HG03196 (cell line): ENCODE results near the gene TLL2.

ENCODE experiments used
- ATAC-seq: cut with Tn5 transposase; IDR thresholded peaks from one replicate; pipeline ENCODE4 v1.9.1; 2021; ENCODE audit not compliant: unreplicated experiment

The TLL2 gene

DNA sequence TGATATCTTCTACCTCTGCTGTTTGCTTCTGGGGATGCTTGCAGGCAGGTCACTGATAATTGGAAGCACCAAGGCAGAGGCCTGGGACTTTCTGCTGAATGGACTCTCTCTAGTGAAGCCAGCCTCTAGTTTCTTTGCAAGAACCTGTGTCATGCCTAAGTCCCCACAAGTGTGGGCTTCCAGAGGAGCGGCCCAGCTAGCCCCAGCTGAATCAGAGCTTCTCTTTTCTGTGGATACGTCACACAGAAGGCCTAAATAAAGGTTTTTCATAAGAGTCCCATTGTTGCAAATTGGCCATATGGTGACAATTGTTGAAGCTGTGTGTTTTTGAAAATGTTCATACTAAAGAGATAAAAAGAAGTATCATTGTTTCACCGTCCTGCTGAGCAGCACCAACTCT, 148.2 kb downstream of the TLL2 start:
- no peak for ATAC-seq

DNA sequence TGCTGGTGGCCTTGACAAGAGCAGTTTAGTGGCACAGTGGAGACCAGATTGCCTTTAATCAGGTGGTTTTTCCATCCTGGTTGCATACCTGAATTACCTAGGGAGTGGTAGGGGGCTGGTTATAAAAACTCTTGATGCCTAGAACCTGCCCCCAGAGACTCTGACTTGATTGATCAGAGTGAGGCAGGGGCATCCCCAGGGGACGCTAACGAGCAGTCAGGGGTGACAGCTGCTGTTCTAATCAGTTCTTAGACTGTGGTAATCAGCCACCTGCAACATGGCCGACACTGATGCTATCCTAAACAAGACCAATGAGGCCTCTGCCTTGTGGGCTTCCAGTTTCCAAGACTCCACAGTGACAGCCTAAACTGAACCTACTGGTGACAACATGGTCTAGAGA, 153.0 kb downstream of the TLL2 start:
- no peak for ATAC-seq

DNA sequence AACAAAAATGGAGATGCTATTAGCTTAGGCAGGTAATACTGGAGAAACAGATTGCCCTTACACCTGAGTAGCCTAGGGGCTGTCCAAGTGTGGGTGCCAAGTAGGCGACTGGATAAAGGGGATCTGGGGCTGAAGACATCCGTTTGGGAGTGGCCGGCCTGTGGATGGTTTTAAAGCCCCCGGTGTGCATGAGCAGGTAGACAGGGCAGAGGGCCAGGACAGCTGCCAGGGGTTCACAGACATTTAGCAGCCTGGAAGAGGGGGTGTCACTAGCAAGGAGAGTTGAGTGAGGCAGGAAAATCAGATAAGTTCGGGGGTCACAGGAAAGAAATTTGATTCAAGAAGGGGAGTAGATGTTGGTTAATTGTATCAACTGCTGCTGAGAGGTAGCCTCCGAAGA, 153.4 kb downstream of the TLL2 start:
- ATAC-seq, result no peak

DNA sequence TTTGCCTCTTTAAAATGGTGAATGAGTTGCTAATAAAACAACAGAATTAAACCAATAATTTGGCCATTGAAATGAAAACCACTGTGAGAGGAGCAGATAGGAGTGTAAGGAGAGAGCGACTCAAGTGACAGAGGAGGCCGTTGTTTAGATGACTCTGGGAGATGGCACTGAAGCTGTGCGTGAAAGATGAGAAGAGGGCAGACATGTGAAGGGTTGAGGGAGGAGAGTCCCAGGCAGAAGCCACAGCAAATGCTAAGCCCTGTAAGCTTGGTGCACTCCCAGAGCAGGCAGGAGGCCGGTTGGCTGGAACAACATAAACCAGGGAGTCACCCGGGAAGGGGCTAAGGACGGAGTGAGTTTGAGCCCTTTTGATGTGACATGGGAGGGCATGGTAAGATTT, 154.1 kb downstream of the TLL2 start:
- ATAC-seq, result no peak

DNA sequence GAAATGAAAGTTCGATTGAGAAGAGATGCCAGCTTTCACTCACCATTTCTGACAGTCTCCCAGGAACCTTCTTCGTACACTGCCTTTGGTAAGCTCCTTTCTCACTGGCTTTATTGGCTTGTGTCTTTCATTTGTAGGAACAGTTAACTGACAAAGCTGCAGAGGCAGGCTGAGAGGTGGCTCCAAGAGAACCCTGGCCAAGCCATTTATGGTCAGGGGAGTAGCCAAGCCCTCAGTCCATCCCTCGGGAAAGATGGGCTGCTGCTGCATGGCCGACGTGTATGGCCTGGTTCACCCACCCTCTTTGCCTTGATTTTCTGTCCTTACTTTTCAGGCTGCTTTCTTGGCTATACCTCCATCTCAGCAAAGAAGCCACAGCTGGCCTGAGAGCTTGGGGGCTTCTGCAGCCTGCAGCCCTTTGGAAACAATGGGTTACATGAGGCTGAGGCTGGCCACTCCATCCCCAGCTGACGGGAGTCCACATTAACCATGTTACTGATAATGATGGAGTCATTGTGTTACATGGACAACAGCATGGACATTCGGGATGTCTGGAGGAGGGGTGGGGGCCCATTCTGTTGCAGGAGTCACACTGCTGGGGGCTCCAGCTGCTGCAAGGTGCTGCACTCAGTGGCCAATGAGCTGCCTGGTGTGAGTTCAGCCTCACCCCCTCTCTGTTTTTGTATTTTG, 154.7 kb downstream of the TLL2 start, which contains the start of gene OPALIN:
Gene OPALIN, minus strand, starts transcription at position 152 of the 690 bp plus-strand sequence. Its CDS starts 106 bp downstream, at position 46.
- no peak for ATAC-seq

DNA sequence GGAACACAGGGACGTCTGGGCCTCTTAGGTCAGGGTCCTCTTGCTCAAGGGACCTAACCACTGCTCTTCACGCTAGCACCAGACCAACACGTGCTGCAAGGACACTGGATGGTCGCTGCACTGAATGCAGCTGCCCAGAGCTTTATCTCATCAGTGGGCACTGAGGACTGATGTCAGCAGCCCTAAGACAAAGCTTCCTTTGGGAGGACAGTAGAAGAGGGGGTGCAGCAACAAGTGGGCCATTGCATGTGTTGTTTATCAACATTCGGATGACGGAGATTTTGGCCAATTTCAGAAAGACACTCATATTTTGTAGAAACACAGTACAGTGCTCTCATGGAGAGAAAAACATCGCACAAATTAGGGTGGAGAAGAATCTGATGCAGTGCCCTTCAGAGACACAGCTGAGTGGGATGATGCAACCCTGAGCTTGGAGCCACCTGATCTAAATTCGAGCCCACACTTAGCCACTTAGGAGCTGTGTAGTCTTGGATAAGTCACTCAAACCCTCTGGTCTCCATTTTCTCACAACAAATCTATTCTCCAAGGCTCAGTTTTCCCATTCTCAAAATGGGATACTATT, 156.6 kb downstream of the TLL2 start:
- no peak for ATAC-seq

DNA sequence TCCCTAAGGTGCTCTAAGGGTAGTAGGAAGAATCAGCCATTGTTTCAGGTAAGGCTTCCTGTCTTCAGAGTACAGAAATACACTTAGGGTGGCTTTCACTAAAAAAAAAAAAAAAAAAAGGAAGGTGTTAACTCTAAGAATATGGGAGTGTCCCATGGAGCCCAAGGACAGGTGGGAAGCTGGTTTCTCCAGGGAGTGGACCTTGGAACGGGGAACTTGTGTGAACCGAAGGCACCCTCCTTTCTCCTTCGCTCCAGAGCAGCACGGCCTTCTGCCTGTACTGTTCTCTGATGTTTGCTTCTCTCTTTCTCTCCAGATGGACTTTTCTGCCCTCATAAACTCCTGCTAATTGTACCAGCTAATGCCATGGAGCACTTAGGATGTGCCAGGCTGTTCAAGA, 161.1 kb downstream of the TLL2 start:
- no peak for ATAC-seq

DNA sequence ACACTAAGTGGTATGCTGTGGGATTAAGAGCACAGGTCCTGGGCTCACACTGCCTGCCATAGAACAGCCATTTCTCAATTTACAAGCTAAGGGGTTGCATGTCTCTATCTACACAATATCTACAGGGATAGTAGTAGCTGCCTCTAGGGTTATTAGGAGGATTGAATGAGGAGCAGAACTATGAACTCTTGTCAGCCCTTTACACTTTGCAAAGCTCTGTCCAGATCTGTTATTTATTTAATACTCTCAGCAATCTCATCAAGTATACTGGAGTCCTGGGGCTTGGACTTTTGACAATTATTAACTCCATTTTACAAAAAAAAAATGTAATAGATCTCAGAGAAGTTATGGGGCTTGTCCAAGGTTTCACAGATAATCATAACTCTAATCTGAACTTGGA, 161.7 kb downstream of the TLL2 start:
- ATAC-seq, result no peak

DNA sequence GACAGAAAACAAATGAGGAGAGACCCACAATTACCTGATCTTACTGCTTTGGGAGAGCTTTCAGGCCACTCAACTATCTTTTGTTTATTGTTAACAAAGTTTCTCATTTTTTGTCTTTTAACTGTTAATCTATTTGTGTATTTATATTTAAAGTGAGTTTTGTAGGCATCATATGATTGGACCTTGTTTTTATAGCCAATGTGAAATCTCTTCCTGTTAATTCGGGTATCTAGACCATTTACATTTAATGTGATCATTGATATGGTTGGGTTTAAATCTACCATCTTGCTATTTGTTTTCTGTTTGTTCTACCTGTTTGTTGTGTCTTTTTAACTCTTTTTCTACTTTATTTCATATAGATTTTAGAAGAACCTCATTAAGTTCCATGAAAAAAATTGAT, 167.4 kb downstream of the TLL2 start:
- no peak for ATAC-seq

DNA sequence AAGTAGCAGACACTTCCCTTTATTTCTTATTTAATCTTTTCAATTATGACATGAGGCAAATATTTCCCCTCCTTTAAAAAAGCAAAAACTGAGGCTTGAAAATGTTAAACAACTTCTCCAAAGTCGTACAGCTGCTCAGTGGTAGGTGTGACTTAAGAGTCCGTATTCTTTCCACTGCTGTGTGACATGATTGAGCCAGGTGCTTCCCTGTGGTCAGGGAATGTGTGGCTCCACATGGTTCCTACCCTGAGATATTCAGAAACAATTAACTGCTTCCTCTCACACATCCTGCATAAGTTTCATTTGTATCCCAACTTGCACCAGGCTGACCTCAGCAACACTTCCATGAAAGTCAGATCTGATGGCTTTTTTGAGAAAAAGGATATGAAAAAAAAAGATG, 168.5 kb downstream of the TLL2 start:
- no peak for ATAC-seq

DNA sequence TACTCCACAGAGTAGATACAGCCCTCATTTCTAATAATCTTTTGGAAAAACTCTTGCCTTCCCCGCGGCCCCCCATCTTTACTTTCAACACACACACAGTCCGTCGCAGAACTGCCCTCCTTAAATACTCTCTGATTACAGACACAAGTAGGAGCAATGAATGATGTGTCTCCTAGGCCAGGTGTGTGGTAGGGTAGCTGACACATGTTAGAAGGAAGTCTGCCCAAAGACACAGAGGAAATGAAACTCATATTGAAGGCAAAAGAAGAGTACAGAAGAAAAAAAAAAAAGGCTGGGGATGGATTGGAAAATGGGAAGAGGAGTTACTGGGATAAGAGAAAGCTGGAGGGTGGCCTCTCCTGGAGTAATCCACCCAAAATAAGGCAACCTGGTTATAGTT, 169.5 kb downstream of the TLL2 start:
- ATAC-seq, result no peak

DNA sequence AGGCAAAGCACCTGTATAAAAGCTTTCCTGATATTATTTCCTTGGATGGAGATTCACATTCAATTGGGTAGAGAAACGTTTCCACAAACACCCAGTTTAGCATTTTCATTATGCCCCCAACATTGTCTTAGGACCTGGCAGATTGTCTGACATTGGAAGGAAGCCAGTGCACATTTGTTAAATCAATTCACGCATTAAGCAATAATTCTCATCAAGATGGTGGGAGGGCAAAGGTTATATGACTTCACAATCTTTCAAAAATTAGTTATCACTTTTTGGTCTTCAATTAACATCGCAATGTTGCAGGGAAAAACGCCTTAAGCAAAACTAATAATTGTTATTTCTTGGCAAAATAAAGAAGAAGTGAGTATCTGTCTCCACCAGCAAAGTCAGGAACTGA, 171.3 kb downstream of the TLL2 start:
- no peak for ATAC-seq

DNA sequence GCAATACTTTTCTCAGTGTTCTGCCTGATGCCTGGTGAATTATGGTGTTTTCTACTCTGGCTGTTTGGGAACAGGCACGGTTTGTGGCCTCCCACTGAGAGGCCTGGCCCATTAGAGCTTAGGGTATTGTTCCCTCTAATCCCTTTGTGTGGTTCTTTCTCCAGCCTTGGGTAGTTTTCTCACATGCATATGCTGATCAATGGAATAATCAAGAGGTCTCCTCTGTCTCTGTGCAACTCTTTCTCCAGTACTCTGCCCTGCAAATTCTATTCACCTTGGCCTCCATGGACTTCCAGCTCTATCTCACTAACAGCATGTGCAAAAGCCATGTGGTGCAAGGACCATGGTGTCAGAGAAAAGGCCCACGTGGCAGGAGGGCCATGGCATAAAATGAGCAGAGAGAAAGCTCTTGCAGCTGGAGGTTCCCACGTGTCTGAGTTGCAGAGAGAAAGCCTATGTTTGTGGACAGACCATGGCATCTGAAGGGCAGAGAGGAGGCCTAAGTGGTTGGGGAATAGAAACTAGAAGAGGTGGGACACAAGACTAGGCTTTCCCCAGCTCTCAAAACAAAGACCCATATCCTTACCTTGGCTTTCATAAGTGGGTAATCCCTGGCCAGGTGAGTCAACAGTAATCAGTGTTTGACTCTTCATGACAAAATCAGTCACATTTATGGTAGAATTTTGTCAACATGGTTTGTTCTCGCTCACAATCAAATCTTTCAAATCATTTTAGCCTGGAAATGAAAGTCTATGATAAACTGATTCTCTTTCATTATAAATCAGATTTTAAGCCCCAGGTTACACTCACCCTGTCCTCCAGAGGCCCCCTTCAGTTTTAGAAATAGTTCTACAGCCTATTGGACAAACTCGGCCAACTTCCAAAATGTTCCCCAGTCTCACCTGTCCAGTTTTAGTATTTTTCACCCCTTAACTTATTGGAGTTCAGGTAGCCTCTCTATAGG, 172.2 kb downstream of the TLL2 start:
- ATAC-seq, result no peak

DNA sequence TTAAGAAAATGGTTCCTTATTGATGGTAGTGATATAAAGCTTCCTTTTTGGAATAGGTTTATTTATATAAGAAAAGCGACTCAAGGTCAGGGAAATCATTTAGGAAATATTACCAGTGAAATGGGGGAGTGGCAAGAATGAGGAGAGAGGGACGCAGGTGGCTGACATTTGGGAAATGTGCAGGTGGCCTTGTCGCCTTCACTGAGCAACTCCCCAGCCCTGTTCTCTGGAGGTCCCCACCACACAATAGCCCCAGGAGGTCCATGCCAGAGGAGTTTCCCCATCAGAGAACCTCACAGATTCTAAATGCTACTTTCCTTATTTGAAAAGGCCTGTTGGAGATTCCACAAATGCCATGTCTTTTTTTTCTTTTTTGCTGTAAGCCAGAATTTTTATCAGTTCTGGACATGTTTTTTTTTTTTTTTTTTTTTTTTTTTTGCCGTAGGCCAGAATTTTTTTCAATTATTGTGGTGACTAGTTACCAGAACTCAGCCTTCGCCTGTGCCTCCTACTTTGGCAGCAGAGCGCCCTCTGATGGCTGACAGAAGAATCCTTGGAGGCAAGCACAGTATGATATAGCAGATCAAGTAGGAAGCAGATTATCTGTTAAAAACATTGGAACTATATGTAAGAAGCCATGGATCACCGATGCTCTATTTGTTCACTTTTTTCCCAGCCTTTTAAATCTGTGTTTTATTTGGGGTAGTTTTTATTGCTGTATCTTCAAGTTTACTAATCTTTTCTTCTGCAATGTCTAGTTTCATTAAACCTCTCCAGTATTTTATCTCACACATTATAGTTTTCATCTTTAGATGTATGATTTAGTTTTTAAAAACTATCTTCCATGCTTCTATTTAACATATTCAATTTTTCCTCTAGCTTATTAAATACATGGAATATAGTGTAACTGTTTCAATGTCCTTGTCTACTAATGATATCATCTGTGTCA, 173.5 kb downstream of the TLL2 start:
- peak; percentile 55 for ATAC-seq

DNA sequence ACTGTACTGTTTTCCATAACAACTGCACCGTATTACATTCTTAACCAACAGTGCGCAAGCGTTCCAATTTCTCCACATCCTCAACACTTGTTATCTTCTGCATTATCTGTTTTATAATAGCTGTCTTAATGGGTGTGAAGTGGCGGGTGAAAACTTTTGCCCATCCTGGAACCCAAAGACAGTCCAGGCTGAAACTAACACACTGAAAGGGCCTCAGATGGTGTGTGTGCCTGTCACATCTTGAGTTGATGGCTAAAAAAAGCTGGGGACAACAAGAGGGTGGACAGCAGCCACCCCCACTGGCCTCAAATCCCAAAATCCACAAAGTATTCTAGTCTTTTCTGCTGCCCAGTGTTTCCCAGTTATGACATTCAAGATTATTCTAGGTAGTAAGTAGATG, 174.3 kb downstream of the TLL2 start:
- no peak for ATAC-seq

DNA sequence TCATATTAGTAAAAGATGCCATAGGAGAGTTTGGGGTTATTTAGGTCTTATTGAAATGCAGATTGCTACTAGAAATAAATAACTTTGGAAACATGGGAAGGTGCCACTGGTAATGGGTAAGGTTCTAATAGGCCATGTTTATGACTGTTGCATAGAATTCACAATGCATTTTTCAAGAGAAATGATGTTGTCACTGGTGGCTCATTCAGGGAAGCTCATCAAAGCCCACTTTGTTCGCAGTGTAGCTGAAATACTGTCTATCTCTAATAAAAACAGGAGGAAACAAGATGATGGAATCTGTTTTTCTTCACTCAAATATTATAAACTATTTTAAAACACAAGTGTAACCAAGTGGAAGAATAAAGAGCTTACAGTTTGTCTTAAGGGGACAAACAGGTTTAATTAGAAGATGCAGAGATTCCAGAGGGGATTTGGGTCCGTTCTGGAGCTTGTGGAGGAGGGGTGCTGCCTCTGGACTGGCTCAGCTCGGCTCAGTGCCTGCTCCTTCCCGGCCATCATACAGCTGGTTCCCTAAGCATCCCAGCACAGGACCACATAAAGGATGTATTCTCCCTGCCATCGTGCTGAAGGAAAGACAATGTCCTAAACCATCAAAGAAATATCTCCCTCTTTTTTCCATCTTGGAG, 175.3 kb downstream of the TLL2 start:
- ATAC-seq, result no peak

DNA sequence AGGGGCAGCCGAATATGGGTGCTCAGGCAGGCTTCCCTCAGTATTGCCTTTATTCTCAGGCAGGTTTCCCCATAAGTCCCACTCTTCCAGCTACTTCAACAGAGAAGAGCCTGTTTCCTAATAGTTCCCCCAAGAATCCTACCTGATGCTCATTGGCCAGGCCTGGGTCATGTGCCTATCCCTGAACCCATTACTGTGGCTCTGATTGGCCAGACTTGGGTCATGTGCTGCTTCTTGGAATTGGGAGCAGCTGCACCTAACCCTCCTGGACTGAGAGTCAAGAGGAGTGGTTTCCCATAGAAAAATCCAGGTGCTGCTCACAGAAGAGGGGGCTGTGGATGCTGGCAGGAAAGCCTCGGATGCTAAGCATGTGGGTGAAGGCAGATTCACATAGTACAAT, 176.6 kb downstream of the TLL2 start:
- no peak for ATAC-seq

DNA sequence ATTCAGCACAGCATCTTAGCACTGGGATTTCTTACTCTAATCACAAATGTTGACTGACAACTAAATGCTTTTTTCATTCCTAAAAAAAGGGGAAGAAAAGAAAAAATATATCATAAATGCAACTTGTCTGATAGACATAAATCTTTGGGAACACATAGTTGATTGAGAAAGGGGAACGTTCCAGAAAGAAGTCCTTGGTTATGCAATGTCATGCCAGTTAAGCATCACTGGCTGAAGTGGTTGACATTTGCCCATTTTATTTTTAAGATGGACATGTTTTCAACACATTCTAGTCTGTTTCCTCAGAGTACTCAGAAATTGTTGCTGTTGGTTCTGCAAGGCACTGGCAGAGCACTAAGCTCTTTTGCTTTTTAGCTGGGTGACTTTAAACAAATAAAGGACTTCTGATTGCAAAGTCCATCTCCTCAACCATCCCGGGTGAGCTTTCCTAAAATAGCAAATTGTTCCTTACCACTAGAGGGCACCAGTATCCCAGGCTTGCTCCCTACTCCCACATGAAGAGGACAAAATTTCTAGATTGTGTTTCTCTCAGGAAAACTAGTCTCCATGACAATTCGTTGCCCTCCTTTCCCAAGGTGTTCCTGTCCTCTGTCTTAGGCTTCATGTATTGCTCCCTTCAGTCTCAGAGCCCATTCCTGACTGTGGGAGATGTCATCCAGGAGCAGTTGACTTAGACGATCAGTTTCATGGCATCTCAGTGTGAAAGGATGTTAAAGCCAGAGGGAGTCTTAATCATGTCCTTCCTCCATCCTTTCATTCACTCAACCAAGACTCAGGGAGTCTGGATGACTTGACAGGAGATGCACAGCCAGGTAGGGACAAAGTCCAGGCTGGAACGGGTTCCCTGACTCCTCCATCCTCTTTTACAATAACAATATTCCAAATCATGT, 178.9 kb downstream of the TLL2 start:
- no peak for ATAC-seq

DNA sequence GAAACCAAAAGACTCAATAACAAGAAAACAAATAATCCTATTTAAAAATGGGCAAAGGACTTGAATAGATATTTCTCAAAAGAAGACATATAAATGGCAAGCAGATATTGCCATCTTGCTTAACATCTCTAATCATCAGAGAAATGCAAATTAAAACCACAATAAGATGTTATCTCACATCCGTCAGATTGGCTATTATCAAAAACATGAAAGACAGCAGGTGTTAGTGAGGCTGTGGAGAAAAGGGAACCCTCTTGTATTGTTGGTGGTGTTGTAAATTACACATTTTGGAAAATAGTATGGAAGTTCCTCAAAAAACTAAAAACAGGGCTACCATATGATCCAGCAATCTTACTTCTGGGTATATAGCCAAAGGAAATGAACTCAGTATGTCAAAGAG, 180.6 kb downstream of the TLL2 start:
- ATAC-seq, result no peak
